GM23338 (cell line): Measurements from ENCODE around the gene FNDC7. TPM values are rescaled to one million over a fixed set of nuclear protein-coding genes. Genes with fewer than 3 reads are reported as not detected.

Source experiments
- ATAC-seq: fragments of 200-7000 bp; cut with Tn5 transposase; 3 replicates; pipeline ENCODE4 v1.9.1; 2020
- DNase-seq: peaks from one replicate; pipeline ENCODE4 v3.0.0-alpha.2; 2015; ENCODE audit warnings: low spot score
- H2AFZ ChIP-seq: fragments of 200-600 bp; sonication (generic); 2 replicates; pipeline ENCODE4 v1.8.0; 2016; ENCODE audit warnings: antibody characterized with exemption, mild to moderate bottlenecking, moderate library complexity
- H3F3A ChIP-seq: fragments of 200-600 bp; sonication (generic); replicated peaks from 2 replicates; pipeline ENCODE4 v1.8.0; 2017; ENCODE audit warnings: antibody characterized with exemption, mixed run types, low read depth
- H3K27ac ChIP-seq: fragments of 200-600 bp; sonication (generic); 2 replicates; pipeline ENCODE4 v1.6.1; 2016; ENCODE audit warnings: low read depth
- H3K27me3 ChIP-seq: fragments of 200-600 bp; sonication (generic); 2 replicates; pipeline ENCODE4 v1.8.0; 2016; ENCODE audit warnings: mild to moderate bottlenecking, mixed run types, moderate library complexity; ENCODE audit not compliant: insufficient read depth
- H3K36me3 ChIP-seq: fragments of 200-600 bp; sonication (generic); 2 replicates; pipeline ENCODE4 v1.8.0; 2016; ENCODE audit warnings: mild to moderate bottlenecking; ENCODE audit not compliant: insufficient read depth
- H3K4me1 ChIP-seq: fragments of 200-600 bp; sonication (generic); 2 replicates; pipeline ENCODE4 v1.8.0; 2016; ENCODE audit warnings: mild to moderate bottlenecking, moderate library complexity; ENCODE audit not compliant: insufficient read depth
- H3K4me2 ChIP-seq: fragments of 200-600 bp; sonication (generic); 2 replicates; pipeline ENCODE4 v1.7.1; 2017; ENCODE audit warnings: mixed run types
- H3K4me3 ChIP-seq: fragments of 200-600 bp; sonication (generic); 2 replicates; pipeline ENCODE4 v1.6.1; 2016; ENCODE audit warnings: mixed run types
- H3K79me2 ChIP-seq: fragments of 200-600 bp; sonication (generic); replicated peaks from 2 replicates; pipeline ENCODE4 v1.8.0; 2017; ENCODE audit warnings: mild to moderate bottlenecking; ENCODE audit not compliant: insufficient read depth
- H3K9me2 ChIP-seq: fragments of 200-600 bp; sonication (generic); 2 replicates; pipeline ENCODE4 v1.8.0; 2017; ENCODE audit not compliant: insufficient read depth
- H4K20me1 ChIP-seq: fragments of 200-600 bp; sonication (generic); replicated peaks from 2 replicates; pipeline ENCODE4 v1.8.0; 2017; ENCODE audit warnings: mild to moderate bottlenecking; ENCODE audit not compliant: insufficient read depth
- H3K27ac Mint-ChIP-seq: 2 replicates; pipeline ENCODE4 v1.8.0; 2020; ENCODE audit warnings: inconsistent platforms, mild to moderate bottlenecking, moderate library complexity, mixed read lengths
- H3K27me3 Mint-ChIP-seq: 3 replicates; pipeline ENCODE4 v1.8.0; 2022; ENCODE audit warnings: low read depth, mild to moderate bottlenecking, moderate library complexity, mixed read lengths, inconsistent platforms; ENCODE audit not compliant: insufficient read depth, poor library complexity
- H3K36me3 Mint-ChIP-seq: 3 replicates; pipeline ENCODE4 v1.8.0; 2021; ENCODE audit warnings: low read depth, mild to moderate bottlenecking, inconsistent platforms, moderate library complexity, mixed read lengths
- H3K4me1 Mint-ChIP-seq: 3 replicates; pipeline ENCODE4 v1.8.0; 2020; ENCODE audit warnings: mild to moderate bottlenecking, inconsistent platforms, mixed read lengths
- H3K4me3 Mint-ChIP-seq: 3 replicates; pipeline ENCODE4 v1.8.0; 2021; ENCODE audit warnings: moderate library complexity, mild to moderate bottlenecking, inconsistent platforms, mixed read lengths
- H3K9me3 Mint-ChIP-seq: 3 replicates; pipeline ENCODE4 v1.8.0; 2020; ENCODE audit warnings: moderate library complexity, mild to moderate bottlenecking, inconsistent platforms, mixed read lengths
- CREB1 ChIP-seq: fragments of 250-450 bp; sonication (Bioruptor Pico); IDR thresholded peaks from 2 replicates; pipeline ENCODE4 v1.5.0; 2020; ENCODE audit warnings: low read depth, mild to moderate bottlenecking, moderate library complexity
- EZH2 ChIP-seq: fragments of 200-600 bp; sonication (generic); IDR thresholded peaks from one replicate; pipeline ENCODE4 v1.8.0; 2017; ENCODE audit warnings: antibody characterized with exemption, mild to moderate bottlenecking, low read depth; ENCODE audit not compliant: unreplicated experiment
- EZH2phosphoT487 ChIP-seq: fragments of 200-600 bp; sonication (generic); IDR thresholded peaks from one replicate; pipeline ENCODE4 v1.8.1; 2018; ENCODE audit warnings: antibody characterized with exemption; ENCODE audit not compliant: unreplicated experiment
- JUNB ChIP-seq: IDR thresholded peaks from one replicate; pipeline ENCODE4 v1.6.1; 2016; ENCODE audit warnings: antibody characterized with exemption; ENCODE audit not compliant: unreplicated experiment
- NANOG ChIP-seq: IDR thresholded peaks from 2 replicates; pipeline ENCODE4 v1.6.1; 2016; ENCODE audit warnings: antibody characterized with exemption, borderline replicate concordance
- POLR2AphosphoS5 ChIP-seq: IDR thresholded peaks from 2 replicates; pipeline ENCODE4 v1.6.1; 2016; ENCODE audit warnings: antibody characterized with exemption, low read depth
- STAT1 ChIP-seq: IDR thresholded peaks from one replicate; pipeline ENCODE4 v1.6.1; 2016; ENCODE audit warnings: antibody characterized with exemption; ENCODE audit not compliant: unreplicated experiment
- ZNF114 ChIP-seq: fragments of 250-450 bp; sonication (Bioruptor Pico); IDR thresholded peaks from 2 replicates; pipeline ENCODE4 v1.5.0; 2020; ENCODE audit warnings: mild to moderate bottlenecking, moderate library complexity
- ZNF331 ChIP-seq: fragments of 250-450 bp; sonication (Bioruptor Pico); IDR thresholded peaks from 2 replicates; pipeline ENCODE4 v1.5.0; 2020; ENCODE audit warnings: low read depth, mild to moderate bottlenecking, moderate library complexity
- polyA plus RNA-seq: library from polyadenylated mRNA; unstranded; fragments of >200 nt; fragmentation: Nextera tagmentation; extraction: Ambion mirVana; gene quantifications from 2 replicates; pipeline ENCODE4 v1.2.1, GENCODE V29; 2016
- total RNA-seq: library from RNA; depleted of rRNA; stranded (reverse); fragments of >200 nt; shearing (Covaris generic); gene quantifications from 2 replicates; pipeline ENCODE4 v1.2.3, GENCODE V29; 2014
- TF ChIP-seq, protein P1 (sequence below): IDR thresholded peaks from one replicate; pipeline ENCODE4 v1.6.1; 2018; ENCODE audit warnings: antibody characterized with exemption; ENCODE audit not compliant: unreplicated experiment
- TF ChIP-seq, protein P2 (sequence below): IDR thresholded peaks from 2 replicates; pipeline ENCODE4 v1.6.1; 2016; ENCODE audit warnings: antibody characterized with exemption
- TF ChIP-seq, protein P3 (sequence below), 2 experiments: fragments of 200-600 bp in 1 of 2; sonication (generic) in 1 of 2; conservative IDR thresholded peaks; 2 replicates each; pipeline versions ENCODE4 v1.5.1 to v1.6.1; 2016 to 2017; ENCODE audit warnings: antibody characterized with exemption in 2 of 2, low read depth in 2 of 2, mild to moderate bottlenecking in 2 of 2, moderate library complexity in 1 of 2

FNDC7 gene
- total and polyA plus RNA-seq, 2 experiments from 2014 or later, result 0.06 to 0.28 TPM

DNA sequence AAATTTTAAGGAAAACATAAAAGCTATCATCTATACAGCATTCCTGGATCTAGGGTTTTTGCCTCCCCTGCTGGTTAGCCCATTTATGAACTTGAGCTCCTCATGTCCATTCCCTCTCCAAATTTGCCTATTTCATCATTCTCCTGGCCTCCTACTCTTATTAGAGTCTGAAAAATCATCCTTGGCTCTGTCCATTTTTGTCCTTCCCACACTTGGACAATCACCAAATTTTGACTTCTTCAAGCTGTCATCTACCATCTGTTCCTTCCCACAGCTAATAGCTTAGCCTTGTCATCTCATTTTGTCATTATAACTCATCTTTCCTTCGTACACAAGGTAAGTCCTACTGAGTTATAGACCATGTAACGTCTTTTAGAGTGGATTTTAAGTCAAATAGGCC lies 49.6 kb upstream of the FNDC7 start:
- Histone ChIP-seq H3K27ac (no peak overlapping the region), H3K27me3 (peaks cover 21% of the 10 kb centered on the region), H3K79me2 (no peaks in the 10 kb centered on the region), H3K36me3 (no peaks in the 10 kb centered on the region), H3K4me2 (no peak overlapping the region), H3K4me1 (no peaks in the 10 kb centered on the region; the same call in 1 of the 2 replicates), H3K9me2 (no peaks in the 10 kb centered on the region), H2AFZ (no peak overlapping the region), H4K20me1 (no peaks in the 10 kb centered on the region), H3F3A (no peaks in the 10 kb centered on the region), H3K4me3 (no peak overlapping the region)
- Mint-ChIP-seq H3K36me3 (peaks cover 2% of the 10 kb centered on the region; the same call in 1 of the 3 replicates), H3K4me3 (no peak overlapping the region), H3K9me3 (peaks cover 3% of the 10 kb centered on the region; the same call in 2 of the 3 replicates), H3K4me1 (no peaks in the 10 kb centered on the region; the same call in 2 of the 3 replicates), H3K27me3 (peaks cover 16% of the 10 kb centered on the region), H3K27ac (no peak overlapping the region)
- TF ChIP-seq, protein P1, sequence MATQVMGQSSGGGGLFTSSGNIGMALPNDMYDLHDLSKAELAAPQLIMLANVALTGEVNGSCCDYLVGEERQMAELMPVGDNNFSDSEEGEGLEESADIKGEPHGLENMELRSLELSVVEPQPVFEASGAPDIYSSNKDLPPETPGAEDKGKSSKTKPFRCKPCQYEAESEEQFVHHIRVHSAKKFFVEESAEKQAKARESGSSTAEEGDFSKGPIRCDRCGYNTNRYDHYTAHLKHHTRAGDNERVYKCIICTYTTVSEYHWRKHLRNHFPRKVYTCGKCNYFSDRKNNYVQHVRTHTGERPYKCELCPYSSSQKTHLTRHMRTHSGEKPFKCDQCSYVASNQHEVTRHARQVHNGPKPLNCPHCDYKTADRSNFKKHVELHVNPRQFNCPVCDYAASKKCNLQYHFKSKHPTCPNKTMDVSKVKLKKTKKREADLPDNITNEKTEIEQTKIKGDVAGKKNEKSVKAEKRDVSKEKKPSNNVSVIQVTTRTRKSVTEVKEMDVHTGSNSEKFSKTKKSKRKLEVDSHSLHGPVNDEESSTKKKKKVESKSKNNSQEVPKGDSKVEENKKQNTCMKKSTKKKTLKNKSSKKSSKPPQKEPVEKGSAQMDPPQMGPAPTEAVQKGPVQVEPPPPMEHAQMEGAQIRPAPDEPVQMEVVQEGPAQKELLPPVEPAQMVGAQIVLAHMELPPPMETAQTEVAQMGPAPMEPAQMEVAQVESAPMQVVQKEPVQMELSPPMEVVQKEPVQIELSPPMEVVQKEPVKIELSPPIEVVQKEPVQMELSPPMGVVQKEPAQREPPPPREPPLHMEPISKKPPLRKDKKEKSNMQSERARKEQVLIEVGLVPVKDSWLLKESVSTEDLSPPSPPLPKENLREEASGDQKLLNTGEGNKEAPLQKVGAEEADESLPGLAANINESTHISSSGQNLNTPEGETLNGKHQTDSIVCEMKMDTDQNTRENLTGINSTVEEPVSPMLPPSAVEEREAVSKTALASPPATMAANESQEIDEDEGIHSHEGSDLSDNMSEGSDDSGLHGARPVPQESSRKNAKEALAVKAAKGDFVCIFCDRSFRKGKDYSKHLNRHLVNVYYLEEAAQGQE, result no peak
- TF ChIP-seq JUNB (no peak), NANOG (no peak), ZNF114 (no peak), POLR2AphosphoS5 (no peak), ZNF331 (CRISPR knock-in tag) (no peak), EZH2phosphoT487 (no peak), STAT1 (no peak), CREB1 (CRISPR knock-in tag) (no peak)
- TF ChIP-seq, protein P2, sequence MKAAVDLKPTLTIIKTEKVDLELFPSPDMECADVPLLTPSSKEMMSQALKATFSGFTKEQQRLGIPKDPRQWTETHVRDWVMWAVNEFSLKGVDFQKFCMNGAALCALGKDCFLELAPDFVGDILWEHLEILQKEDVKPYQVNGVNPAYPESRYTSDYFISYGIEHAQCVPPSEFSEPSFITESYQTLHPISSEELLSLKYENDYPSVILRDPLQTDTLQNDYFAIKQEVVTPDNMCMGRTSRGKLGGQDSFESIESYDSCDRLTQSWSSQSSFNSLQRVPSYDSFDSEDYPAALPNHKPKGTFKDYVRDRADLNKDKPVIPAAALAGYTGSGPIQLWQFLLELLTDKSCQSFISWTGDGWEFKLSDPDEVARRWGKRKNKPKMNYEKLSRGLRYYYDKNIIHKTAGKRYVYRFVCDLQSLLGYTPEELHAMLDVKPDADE, result no peak
- no peak for ATAC-seq
- DNase-seq, result no peak

DNA sequence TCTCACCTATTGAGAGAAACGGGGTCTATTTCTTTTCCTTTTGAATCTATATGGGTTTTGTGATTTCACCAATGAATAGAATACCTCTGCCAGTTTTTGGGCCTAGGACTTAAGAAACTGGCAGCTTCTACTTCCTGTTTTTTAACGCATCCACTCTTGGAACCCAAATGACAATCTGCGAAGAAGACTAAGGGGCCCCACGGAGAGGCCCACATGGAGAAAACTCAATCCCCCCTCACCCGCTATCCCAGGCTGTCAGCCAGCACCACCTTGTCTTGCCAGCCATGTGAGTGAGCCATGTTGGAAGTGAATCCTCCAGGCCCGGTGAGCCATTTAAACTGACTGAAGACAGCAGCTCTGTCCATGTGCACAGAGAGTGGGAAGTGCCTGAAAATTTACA lies 48.2 kb upstream of the FNDC7 start:
- H3K4me3 Mint-ChIP-seq, result no peak overlapping the region
- TF ChIP-seq, protein P3, sequence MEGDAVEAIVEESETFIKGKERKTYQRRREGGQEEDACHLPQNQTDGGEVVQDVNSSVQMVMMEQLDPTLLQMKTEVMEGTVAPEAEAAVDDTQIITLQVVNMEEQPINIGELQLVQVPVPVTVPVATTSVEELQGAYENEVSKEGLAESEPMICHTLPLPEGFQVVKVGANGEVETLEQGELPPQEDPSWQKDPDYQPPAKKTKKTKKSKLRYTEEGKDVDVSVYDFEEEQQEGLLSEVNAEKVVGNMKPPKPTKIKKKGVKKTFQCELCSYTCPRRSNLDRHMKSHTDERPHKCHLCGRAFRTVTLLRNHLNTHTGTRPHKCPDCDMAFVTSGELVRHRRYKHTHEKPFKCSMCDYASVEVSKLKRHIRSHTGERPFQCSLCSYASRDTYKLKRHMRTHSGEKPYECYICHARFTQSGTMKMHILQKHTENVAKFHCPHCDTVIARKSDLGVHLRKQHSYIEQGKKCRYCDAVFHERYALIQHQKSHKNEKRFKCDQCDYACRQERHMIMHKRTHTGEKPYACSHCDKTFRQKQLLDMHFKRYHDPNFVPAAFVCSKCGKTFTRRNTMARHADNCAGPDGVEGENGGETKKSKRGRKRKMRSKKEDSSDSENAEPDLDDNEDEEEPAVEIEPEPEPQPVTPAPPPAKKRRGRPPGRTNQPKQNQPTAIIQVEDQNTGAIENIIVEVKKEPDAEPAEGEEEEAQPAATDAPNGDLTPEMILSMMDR (conservative IDR thresholded peaks at IDR 0.05; ENCODE audit: low read depth in 2 of 2), result no peak
- TF ChIP-seq STAT1 (no peak), JUNB (no peak), EZH2phosphoT487 (no peak), ZNF331 (CRISPR knock-in tag) (no peak), EZH2 (no peak), CREB1 (CRISPR knock-in tag) (no peak)
- TF ChIP-seq, protein P1, result no peak

More for the DNA sequence above, 48.2 kb upstream of the FNDC7 start:
- ATAC-seq, result no peak
- no peak overlapping the region for H3K4me2 ChIP-seq
- H2AFZ ChIP-seq, result no peak overlapping the region
- H4K20me1 ChIP-seq, result no peaks in the 10 kb centered on the region
- Mint-ChIP-seq H3K27ac (no peak overlapping the region), H3K4me1 (no peaks in the 10 kb centered on the region; the same call in 2 of the 3 replicates), H3K9me3 (peaks cover 9% of the 10 kb centered on the region; the same call in 2 of the 3 replicates), H3K27me3 (peaks cover 20% of the 10 kb centered on the region), H3K36me3 (peaks cover 2% of the 10 kb centered on the region; the same call in 1 of the 3 replicates)
- DNase-seq, result no peak
- no peak overlapping the region for H3K4me3 ChIP-seq
- no peaks in the 10 kb centered on the region for H3K79me2 ChIP-seq
- H3K4me1 ChIP-seq, result no peaks in the 10 kb centered on the region; the same call in 1 of the 2 replicates
- no peaks in the 10 kb centered on the region for H3K36me3 ChIP-seq
- no peak overlapping the region for H3K27ac ChIP-seq
- H3K9me2 ChIP-seq, result no peaks in the 10 kb centered on the region
- no peaks in the 10 kb centered on the region for H3F3A ChIP-seq
- H3K27me3 ChIP-seq, result peaks cover 21% of the 10 kb centered on the region
